ENCODE data around the gene LMF1. TPM values are rescaled to one million over a fixed set of nuclear protein-coding genes. Genes with fewer than 3 reads are reported as not detected.
"Not testable (repeated sequence)": the region's sequence is repeated elsewhere in the genome, so short reads cannot be mapped to it uniquely, and the experiment has no call there.

Gene LMF1
- total RNA-seq, 1 donor from 2014 or later: 16.0 TPM

DNA sequence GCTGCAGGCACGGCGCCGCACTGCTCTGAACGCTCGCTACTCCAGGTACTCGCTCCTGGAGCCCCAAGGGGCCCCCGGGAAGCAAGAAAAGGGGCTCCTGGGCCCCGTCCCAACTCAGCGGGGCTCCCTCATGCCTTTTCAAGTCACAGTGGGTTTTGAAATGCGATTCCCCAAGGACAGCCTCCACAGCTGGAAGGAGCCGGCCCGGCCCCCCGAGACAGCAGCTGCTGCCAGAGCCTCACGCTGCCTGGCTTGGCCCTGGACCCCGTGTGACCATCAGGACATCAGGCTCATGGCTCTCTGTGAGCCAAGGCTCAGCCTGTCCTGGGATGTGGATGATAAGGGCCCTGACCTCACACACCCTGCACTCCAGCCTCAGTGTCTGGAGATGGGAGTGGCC is 80.6 kb downstream of the LMF1 start:
- peaks cover 5% of the 10 kb centered on the region for H3K4me1 Mint-ChIP-seq
- H3K27me3 Mint-ChIP-seq (ENCODE audit: low read depth): no peaks in the 10 kb centered on the region
- no peak overlapping the region for H3K27ac Mint-ChIP-seq (ENCODE audit: unreplicated experiment)
- no peak for DNase-seq (ENCODE audit: low read depth, low spot score)
- no peaks in the 10 kb centered on the region for H3K9me3 Mint-ChIP-seq
- no peak overlapping the region for H3K4me3 Mint-ChIP-seq
- TF ChIP-seq, protein P1, sequence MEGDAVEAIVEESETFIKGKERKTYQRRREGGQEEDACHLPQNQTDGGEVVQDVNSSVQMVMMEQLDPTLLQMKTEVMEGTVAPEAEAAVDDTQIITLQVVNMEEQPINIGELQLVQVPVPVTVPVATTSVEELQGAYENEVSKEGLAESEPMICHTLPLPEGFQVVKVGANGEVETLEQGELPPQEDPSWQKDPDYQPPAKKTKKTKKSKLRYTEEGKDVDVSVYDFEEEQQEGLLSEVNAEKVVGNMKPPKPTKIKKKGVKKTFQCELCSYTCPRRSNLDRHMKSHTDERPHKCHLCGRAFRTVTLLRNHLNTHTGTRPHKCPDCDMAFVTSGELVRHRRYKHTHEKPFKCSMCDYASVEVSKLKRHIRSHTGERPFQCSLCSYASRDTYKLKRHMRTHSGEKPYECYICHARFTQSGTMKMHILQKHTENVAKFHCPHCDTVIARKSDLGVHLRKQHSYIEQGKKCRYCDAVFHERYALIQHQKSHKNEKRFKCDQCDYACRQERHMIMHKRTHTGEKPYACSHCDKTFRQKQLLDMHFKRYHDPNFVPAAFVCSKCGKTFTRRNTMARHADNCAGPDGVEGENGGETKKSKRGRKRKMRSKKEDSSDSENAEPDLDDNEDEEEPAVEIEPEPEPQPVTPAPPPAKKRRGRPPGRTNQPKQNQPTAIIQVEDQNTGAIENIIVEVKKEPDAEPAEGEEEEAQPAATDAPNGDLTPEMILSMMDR (conservative IDR thresholded peaks at IDR 0.05): no peak
- no peaks in the 10 kb centered on the region for H3K36me3 Mint-ChIP-seq (ENCODE audit: low read depth)

DNA sequence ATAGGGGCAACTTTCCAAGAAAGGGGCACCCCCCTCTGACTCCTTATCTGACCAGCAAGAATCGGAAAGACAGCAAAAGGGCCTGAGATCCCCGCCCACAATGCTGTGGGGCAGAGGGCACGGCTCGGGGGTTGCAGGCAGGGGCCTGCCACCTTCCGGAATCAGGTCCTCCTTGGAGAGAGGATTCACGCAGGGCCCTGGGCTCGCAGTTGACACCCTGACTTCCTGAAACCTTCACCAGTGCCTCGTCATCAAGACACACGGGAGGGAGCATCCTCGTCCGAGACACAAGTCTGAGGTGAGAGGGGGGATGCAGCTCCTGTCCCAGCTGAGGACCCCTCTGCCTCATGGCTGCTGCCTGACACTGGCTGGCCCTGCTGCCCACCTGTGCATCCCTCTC is 81.2 kb downstream of the LMF1 start:
- TF ChIP-seq, protein P1 (conservative IDR thresholded peaks at IDR 0.05): no peak
- Mint-ChIP-seq H3K27me3 (ENCODE audit: low read depth) (no peaks in the 10 kb centered on the region), H3K9me3 (no peaks in the 10 kb centered on the region), H3K36me3 (ENCODE audit: low read depth) (no peaks in the 10 kb centered on the region), H3K4me1 (peaks cover 5% of the 10 kb centered on the region), H3K27ac (ENCODE audit: unreplicated experiment) (no peak overlapping the region), H3K4me3 (no peak overlapping the region)
- DNase-seq (ENCODE audit: low read depth, low spot score): no peak

DNA sequence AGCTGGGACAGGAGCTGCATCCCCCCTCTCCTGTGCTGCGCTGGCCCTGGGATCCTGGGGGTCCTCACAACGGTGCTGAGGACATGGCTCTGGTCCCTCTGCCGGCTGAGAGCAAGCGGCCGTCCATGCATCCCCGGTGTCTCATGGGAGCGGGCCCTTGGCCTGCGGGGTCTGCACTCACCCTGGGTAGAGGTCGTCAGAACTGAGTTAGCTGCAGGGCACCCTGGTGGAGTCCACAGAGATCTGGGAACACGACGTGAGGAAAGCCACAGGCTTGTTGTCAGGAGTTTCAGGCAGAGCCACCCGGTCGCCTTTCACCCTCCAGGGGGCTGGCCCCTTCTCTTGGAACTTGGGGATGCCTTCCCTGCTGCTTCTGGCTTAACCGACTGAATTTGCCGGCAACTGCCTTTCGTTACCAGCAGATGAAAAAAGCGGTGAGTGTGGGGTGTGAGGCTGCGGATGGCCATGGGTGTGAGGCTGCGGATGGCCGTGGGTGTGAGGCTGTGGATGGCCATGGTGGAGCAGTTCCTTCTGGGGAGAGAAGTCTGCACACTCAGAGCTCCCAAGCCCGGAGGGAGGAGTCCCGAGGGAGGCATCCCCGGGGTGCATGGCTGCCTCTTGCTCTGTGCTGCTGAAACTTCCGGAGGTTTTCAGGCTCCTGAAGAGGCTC is 81.7 kb downstream of the LMF1 start:
- Mint-ChIP-seq H3K9me3 (no peaks in the 10 kb centered on the region), H3K36me3 (ENCODE audit: low read depth) (no peaks in the 10 kb centered on the region), H3K27me3 (ENCODE audit: low read depth) (no peaks in the 10 kb centered on the region), H3K4me3 (no peak overlapping the region), H3K27ac (ENCODE audit: unreplicated experiment) (no peak overlapping the region), H3K4me1 (peaks cover 5% of the 10 kb centered on the region)
- DNase-seq (ENCODE audit: low read depth, low spot score): no peak
- TF ChIP-seq, protein P1 (conservative IDR thresholded peaks at IDR 0.05): no peak

DNA sequence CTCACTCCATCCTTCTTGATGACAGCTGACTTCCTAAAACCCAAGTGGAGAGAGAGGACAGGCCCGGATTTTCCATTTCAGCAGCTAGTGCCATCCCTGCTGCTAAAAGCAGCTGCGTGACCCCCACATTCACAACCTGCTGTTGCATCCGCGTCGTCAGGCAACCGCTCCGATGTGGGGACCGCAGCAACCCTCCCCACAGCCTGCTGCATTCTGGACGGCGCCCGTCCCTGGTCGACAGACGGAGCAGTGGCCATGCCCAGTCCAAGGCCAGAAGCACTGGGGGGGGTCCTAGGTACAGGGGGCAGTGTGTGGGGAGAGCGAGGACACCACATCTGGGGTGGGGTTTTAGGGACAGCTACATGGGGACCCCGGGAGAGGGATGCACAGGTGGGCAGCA is 82.3 kb downstream of the LMF1 start:
- not testable (repeated sequence) for H3K27ac Mint-ChIP-seq (ENCODE audit: unreplicated experiment); H3K36me3 Mint-ChIP-seq (ENCODE audit: low read depth); H3K4me1 Mint-ChIP-seq; H3K27me3 Mint-ChIP-seq (ENCODE audit: low read depth); H3K4me3 Mint-ChIP-seq; DNase-seq (ENCODE audit: low read depth, low spot score); H3K9me3 Mint-ChIP-seq

DNA sequence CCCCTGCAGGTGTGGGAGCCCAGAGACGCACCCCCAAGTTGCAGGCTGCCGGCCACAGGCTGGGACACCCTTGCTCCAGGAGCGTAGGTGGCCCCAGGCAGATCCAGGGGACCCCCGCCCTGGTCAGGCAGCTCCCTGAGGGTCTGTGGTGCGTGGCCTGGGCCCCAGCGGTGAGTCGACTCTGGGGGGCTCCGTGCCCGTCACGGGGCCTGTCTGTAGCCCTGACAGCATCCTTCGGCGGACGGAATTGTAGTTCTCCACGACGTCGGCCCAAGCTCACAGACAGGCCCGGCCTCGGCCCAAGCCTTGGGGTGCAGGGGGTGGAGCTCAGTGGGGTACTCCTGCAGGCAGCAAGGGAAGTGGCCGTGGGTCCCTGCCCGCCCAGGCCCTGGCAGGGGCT is 82.9 kb downstream of the LMF1 start:
- Mint-ChIP-seq H3K27ac (ENCODE audit: unreplicated experiment) (no peak overlapping the region), H3K36me3 (ENCODE audit: low read depth) (no peaks in the 10 kb centered on the region), H3K4me1 (peaks cover 5% of the 10 kb centered on the region), H3K9me3 (no peaks in the 10 kb centered on the region), H3K4me3 (no peak overlapping the region), H3K27me3 (ENCODE audit: low read depth) (no peaks in the 10 kb centered on the region)
- no peak for DNase-seq (ENCODE audit: low read depth, low spot score)
- TF ChIP-seq, protein P1 (conservative IDR thresholded peaks at IDR 0.05): no peak

DNA sequence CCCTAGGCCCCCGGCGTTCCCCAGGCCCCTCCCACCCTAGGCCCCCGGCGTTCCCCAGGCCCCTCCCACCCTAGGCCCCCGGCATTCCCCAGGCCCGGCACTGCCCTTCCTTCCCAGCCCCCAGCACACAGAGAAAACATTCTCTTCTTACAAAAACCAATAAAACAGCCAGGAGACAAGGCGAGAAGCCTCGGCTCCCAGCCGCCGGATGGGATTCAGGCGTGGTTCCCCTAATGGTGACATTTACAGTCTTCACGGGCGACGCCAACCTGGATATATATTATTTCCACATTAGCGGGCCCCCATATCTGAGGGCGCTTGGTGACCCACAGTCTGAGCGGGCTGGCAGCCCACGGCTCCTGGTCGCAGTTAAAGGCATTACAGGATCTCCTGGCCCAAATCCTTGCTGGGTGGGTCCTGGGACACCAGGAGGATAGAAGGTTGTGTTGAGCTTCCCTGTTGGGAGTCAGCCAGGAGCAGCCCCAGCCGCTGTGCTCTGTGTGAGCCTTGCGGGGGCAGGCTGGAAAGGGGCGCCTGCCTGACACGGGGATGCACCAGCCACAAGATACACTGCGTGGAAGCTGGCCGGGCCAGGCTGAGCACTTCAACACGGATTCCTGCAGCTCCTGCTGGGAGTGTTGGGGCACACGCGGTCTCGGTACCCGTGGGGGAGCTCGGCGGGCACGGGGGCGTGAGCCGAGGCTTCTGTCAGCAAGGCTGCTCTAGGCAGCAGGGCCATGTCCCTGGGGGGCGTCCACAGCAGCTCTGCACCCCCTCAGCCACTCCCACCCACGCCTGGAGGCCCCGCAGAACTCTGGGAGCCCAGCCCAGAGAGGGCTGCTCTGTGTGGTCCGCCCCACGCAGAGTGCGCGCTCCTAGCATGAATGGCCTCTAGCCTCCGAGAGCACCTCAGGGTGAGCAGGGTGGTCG is 83.7 kb downstream of the LMF1 start:
- no peaks in the 10 kb centered on the region for H3K9me3 Mint-ChIP-seq
- no peak overlapping the region for H3K27ac Mint-ChIP-seq (ENCODE audit: unreplicated experiment)
- TF ChIP-seq, protein P1 (conservative IDR thresholded peaks at IDR 0.05): no peak
- H3K4me1 Mint-ChIP-seq: peaks cover 5% of the 10 kb centered on the region
- peak overlapping the region; percentile 59 for H3K4me3 Mint-ChIP-seq
- H3K27me3 Mint-ChIP-seq (ENCODE audit: low read depth): no peaks in the 10 kb centered on the region
- H3K36me3 Mint-ChIP-seq (ENCODE audit: low read depth): no peaks in the 10 kb centered on the region
- no peak for DNase-seq (ENCODE audit: low read depth, low spot score)
